CD4-positive, alpha-beta T cell treated with Interleukin-17A for 1 hour (primary cell): ENCODE data around the gene PPP1R8.
A peak's percentile ranks its signal among the peaks of the same experiment; 100 is the strongest.
"Not testable (repeated sequence)": the region's sequence is repeated elsewhere in the genome, so short reads cannot be mapped to it uniquely, and the experiment has no call there.

Experiments used
- DNase-seq: peaks from one replicate; pipeline ENCODE4 v3.0.0-alpha.2; 2020

PPP1R8 gene

GRCh38 chr1:27833470-27833869, 2.9 kb downstream of the PPP1R8 start:
- DNase-seq, result no peak

- no peak for DNase-seq
Observed at GRCh38 chr1:27835046-27835445, 4.5 kb downstream of the PPP1R8 start.

- DNase-seq, result no peak
Observed at GRCh38 chr1:27835501-27835900, 4.9 kb downstream of the PPP1R8 start.

- no peak for DNase-seq
Observed at GRCh38 chr1:27849951-27850350, 19.4 kb downstream of the PPP1R8 start.

- DNase-seq, result no peak
Observed at GRCh38 chr1:27855085-27855484, 24.5 kb downstream of the PPP1R8 start.

- no peak for DNase-seq
Observed at GRCh38 chr1:27856561-27857343, 26.2 kb downstream of the PPP1R8 start.

- not testable (repeated sequence) for DNase-seq
Observed at GRCh38 chr1:27857552-27857951, 27.0 kb downstream of the PPP1R8 start.

- DNase-seq, result peak; percentile 87
Observed at GRCh38 chr1:27858072-27858948, 27.7 kb downstream of the PPP1R8 start.

- no peak for DNase-seq
Observed at GRCh38 chr1:27858949-27859576, 28.5 kb downstream of the PPP1R8 start.

GRCh38 chr1:27861436-27861835, 30.9 kb downstream of the PPP1R8 start:
- no peak for DNase-seq

GRCh38 chr1:27862004-27862403, 31.4 kb downstream of the PPP1R8 start:
- DNase-seq, result no peak

GRCh38 chr1:27862671-27863537, 32.3 kb downstream of the PPP1R8 start:
- DNase-seq, result peak; percentile 44

- peak; percentile 17 for DNase-seq
Observed at GRCh38 chr1:27863538-27863915, 32.9 kb downstream of the PPP1R8 start.

GRCh38 chr1:27864264-27864895, 33.8 kb downstream of the PPP1R8 start:
- peak; percentile 50 for DNase-seq

GRCh38 chr1:27865821-27866220, 35.2 kb downstream of the PPP1R8 start:
- no peak for DNase-seq

GRCh38 chr1:27868556-27868931, 38.0 kb downstream of the PPP1R8 start:
- DNase-seq, result no peak

GRCh38 chr1:27868932-27869718, 38.5 kb downstream of the PPP1R8 start:
- DNase-seq, result peak; percentile 82

GRCh38 chr1:27869719-27870085, 39.1 kb downstream of the PPP1R8 start:
- no peak for DNase-seq

- DNase-seq, result not testable (repeated sequence)
Observed at GRCh38 chr1:27871076-27871475, 40.5 kb downstream of the PPP1R8 start.

GRCh38 chr1:27872059-27872801, 41.6 kb downstream of the PPP1R8 start, which contains the start of gene THEMIS2:
Gene THEMIS2 (plus strand): TSS chr1:27872544. CDS start chr1:27872572, 28 bp downstream.
- DNase-seq, result peak; percentile 82
